Measurements from ENCODE around the gene RAP1A.

Gene RAP1A

DNA sequence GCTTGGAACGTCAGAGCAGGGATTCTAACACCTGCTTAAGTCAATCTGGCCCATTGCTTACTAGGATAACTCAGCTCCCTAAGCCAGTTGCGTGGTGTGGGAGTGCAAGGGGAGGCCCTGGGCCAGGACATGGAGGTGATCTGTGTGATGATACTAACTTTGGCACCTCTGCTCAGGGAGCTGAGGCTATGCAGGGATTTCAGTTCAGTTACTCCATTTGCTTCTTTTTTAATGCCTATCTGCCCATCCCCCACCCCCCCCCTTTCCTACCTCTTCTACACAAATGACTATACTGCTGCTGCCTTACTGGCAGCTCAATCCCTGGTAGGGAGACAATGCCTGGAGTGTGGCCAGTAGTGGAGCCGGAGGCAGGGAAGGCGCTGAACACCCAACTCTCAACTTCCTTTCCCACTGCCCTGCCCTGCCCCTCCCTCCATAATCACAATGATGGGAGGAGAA is 100.1 kb downstream of the RAP1A start:
- H3F3A ChIP-seq (ENCODE audit: control insufficient read depth, insufficient read depth), result peaks cover 12% of the 10 kb centered on the region; the same call in 1 of the 2 replicates
- no peaks in the 10 kb centered on the region for H3K9me3 ChIP-seq (ENCODE audit: control insufficient read depth, insufficient read depth, low read length)
- peaks cover 19% of the 10 kb centered on the region for H3K4me1 ChIP-seq (ENCODE audit: control insufficient read depth, low read length)
- H3K79me2 ChIP-seq (ENCODE audit: control insufficient read depth, low read length), result no peaks in the 10 kb centered on the region
- H3K27ac ChIP-seq (ENCODE audit: low read depth, low read length), result no peak overlapping the region
- H3K4me3 ChIP-seq (ENCODE audit: low read length), result no peak overlapping the region
- no peak overlapping the region for H3K4me2 ChIP-seq (ENCODE audit: low read length)
- TF ChIP-seq, protein P1, sequence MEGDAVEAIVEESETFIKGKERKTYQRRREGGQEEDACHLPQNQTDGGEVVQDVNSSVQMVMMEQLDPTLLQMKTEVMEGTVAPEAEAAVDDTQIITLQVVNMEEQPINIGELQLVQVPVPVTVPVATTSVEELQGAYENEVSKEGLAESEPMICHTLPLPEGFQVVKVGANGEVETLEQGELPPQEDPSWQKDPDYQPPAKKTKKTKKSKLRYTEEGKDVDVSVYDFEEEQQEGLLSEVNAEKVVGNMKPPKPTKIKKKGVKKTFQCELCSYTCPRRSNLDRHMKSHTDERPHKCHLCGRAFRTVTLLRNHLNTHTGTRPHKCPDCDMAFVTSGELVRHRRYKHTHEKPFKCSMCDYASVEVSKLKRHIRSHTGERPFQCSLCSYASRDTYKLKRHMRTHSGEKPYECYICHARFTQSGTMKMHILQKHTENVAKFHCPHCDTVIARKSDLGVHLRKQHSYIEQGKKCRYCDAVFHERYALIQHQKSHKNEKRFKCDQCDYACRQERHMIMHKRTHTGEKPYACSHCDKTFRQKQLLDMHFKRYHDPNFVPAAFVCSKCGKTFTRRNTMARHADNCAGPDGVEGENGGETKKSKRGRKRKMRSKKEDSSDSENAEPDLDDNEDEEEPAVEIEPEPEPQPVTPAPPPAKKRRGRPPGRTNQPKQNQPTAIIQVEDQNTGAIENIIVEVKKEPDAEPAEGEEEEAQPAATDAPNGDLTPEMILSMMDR (IDR thresholded peaks at IDR 0.05; ENCODE audit: low read depth, low read length, poor library complexity, severe bottlenecking), result no peak
- no peak for TF ChIP-seq EZH2phosphoT487 (IDR thresholded peaks at IDR 0.05; ENCODE audit: borderline replicate concordance, low read length)
- H4K20me1 ChIP-seq (ENCODE audit: control insufficient read depth, insufficient read depth, low read depth, low read length), result no peaks in the 10 kb centered on the region
- peaks cover 13% of the 10 kb centered on the region for H3K36me3 ChIP-seq (ENCODE audit: control insufficient read depth, low read length)
- H3K27me3 ChIP-seq (ENCODE audit: control insufficient read depth, low read length), result no peaks in the 10 kb centered on the region
- no peaks in the 10 kb centered on the region for H3K9me2 ChIP-seq (replicated peaks; ENCODE audit: control insufficient read depth, low read length)

DNA sequence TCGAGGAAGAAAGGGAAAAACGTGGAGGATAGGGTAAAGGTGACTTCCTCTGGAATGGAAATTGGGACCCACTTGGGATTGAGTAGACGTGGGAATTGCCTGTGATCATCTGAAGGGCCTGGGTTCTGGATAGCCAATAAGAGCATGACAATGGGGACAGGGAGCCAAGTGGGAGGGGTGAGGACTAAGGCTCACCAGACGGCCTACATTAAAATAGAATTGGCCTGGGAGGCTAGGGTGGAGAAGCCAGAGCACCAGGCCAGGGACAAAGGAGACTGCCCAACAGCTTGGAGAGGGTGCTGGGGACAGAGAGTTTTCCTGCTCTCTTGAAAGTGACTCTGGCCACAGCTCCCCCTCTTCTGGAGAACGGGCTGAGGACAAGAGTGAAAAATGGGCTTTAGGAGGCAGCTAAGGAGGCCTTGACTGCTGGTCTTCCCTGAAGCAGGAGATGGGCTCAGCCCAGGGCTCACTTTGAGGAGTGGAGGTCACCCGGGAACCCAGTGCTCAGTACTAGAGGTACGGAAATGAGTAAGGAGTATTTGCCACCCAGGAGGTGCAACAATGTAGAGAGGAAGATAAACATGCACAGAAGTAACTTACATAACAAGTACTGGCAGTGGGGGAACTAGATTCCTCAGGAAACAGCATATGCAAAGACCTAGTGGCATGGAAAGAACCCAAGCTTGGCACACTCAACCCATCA is 100.8 kb downstream of the RAP1A start:
- TF ChIP-seq EZH2phosphoT487 (IDR thresholded peaks at IDR 0.05; ENCODE audit: borderline replicate concordance, low read length), result no peak
- TF ChIP-seq, protein P1 (IDR thresholded peaks at IDR 0.05; ENCODE audit: low read depth, low read length, poor library complexity, severe bottlenecking), result no peak
- Histone ChIP-seq H3K4me1 (ENCODE audit: control insufficient read depth, low read length) (peaks cover 19% of the 10 kb centered on the region), H4K20me1 (ENCODE audit: control insufficient read depth, insufficient read depth, low read depth, low read length) (no peaks in the 10 kb centered on the region), H3K79me2 (ENCODE audit: control insufficient read depth, low read length) (no peaks in the 10 kb centered on the region), H3F3A (ENCODE audit: control insufficient read depth, insufficient read depth) (peaks cover 12% of the 10 kb centered on the region; the same call in 1 of the 2 replicates), H3K4me2 (ENCODE audit: low read length) (no peak overlapping the region), H3K36me3 (ENCODE audit: control insufficient read depth, low read length) (peaks cover 9% of the 10 kb centered on the region), H3K27ac (ENCODE audit: low read depth, low read length) (no peak overlapping the region), H3K4me3 (ENCODE audit: low read length) (no peak overlapping the region), H3K9me3 (ENCODE audit: control insufficient read depth, insufficient read depth, low read length) (no peaks in the 10 kb centered on the region), H3K27me3 (ENCODE audit: control insufficient read depth, low read length) (no peaks in the 10 kb centered on the region), H3K9me2 (replicated peaks; ENCODE audit: control insufficient read depth, low read length) (no peaks in the 10 kb centered on the region)

GRCh38 chr1:111720977-111721786 is 101.6 kb downstream of the RAP1A start:
- no peak overlapping the region for H3K4me2 ChIP-seq (ENCODE audit: low read length)
- H3K36me3 ChIP-seq (ENCODE audit: control insufficient read depth, low read length), result peaks cover 6% of the 10 kb centered on the region
- H3K27me3 ChIP-seq (ENCODE audit: control insufficient read depth, low read length), result no peaks in the 10 kb centered on the region
- no peak overlapping the region for H3K4me3 ChIP-seq (ENCODE audit: low read length)
- H3F3A ChIP-seq (ENCODE audit: control insufficient read depth, insufficient read depth), result peaks cover 12% of the 10 kb centered on the region; the same call in 1 of the 2 replicates
- no peaks in the 10 kb centered on the region for H3K9me2 ChIP-seq (replicated peaks; ENCODE audit: control insufficient read depth, low read length)
- no peak for TF ChIP-seq EZH2phosphoT487 (IDR thresholded peaks at IDR 0.05; ENCODE audit: borderline replicate concordance, low read length)
- TF ChIP-seq, protein P1 (IDR thresholded peaks at IDR 0.05; ENCODE audit: low read depth, low read length, poor library complexity, severe bottlenecking), result no peak
- H3K9me3 ChIP-seq (ENCODE audit: control insufficient read depth, insufficient read depth, low read length), result no peaks in the 10 kb centered on the region
- H3K79me2 ChIP-seq (ENCODE audit: control insufficient read depth, low read length), result no peaks in the 10 kb centered on the region
- no peak overlapping the region for H3K27ac ChIP-seq (ENCODE audit: low read depth, low read length)
- H3K4me1 ChIP-seq (ENCODE audit: control insufficient read depth, low read length), result peaks cover 19% of the 10 kb centered on the region
- H4K20me1 ChIP-seq (ENCODE audit: control insufficient read depth, insufficient read depth, low read depth, low read length), result no peaks in the 10 kb centered on the region

Measured in DOHH2 (cell line).